Endothelial cell of umbilical vein (primary cell): ENCODE data around the gene TSPAN13. TPM values are rescaled to one million over a fixed set of nuclear protein-coding genes. Genes with fewer than 3 reads are reported as not detected.

Experiments
- BruUV-seq: library from RNA; stranded (reverse); fragments of 400-500 nt; replicated peaks from 2 replicates; lab custom pipeline; 2021; lab: Mats Ljungman, UMichigan
- CTCF ChIA-PET: fragments of 300-600, 350-600 bp; sonication (Branson Sonifier 250); formaldehyde crosslinking; loops from one replicate; lab custom pipeline; 2021; ENCODE audit warnings: antibody characterized with exemption, inconsistent platforms; lab: Charles Lee
- POLR2A ChIA-PET: fragments of 300-600, 350-600 bp; sonication (Branson Sonifier 250); formaldehyde crosslinking; loops from one replicate; lab custom pipeline; 2021; ENCODE audit warnings: antibody characterized with exemption, inconsistent platforms; lab: Charles Lee
- DNase-seq: peaks from one replicate; pipeline ENCODE4 v3.0.0-alpha.2; 2011; ENCODE audit warnings: low read depth, low spot score
- FAIRE-seq: peaks from 2 replicates; lab custom pipeline; 2011; peaks lifted over from hg19 to GRCh38; lab: Jason Lieb, UNC
- H2AFZ ChIP-seq: 2 replicates; pipeline ENCODE4 v1.6.0; 2012; ENCODE audit warnings: low read depth, low read length, control low read depth, inconsistent platforms
- H3K27ac ChIP-seq: 2 replicates; pipeline ENCODE4 v1.5.1; 2011; ENCODE audit warnings: low read depth, mild to moderate bottlenecking, control low read depth, low read length, moderate library complexity; ENCODE audit not compliant: insufficient read depth
- H3K27me3 ChIP-seq, 2 experiments: 2 replicates each; pipeline versions ENCODE4 v1.6.0 to v1.6.1; 2011; ENCODE audit warnings: low read length in 2 of 2, mixed read lengths in 1 of 2; ENCODE audit not compliant: control insufficient read depth in 2 of 2, insufficient read depth in 2 of 2
- H3K36me3 ChIP-seq, 2 experiments: 2 replicates in 1 of 2; 3 replicates in 1 of 2; pipeline ENCODE4 v1.5.1; 2011; ENCODE audit warnings: low read length in 2 of 2, mild to moderate bottlenecking in 1 of 2, moderate library complexity in 1 of 2; ENCODE audit not compliant: control insufficient read depth in 2 of 2, insufficient read depth in 2 of 2; ENCODE audit errors: extremely low read depth in 1 of 2
- H3K4me1 ChIP-seq: 3 replicates; pipeline ENCODE4 v1.5.1; 2011; ENCODE audit warnings: mild to moderate bottlenecking, low read length; ENCODE audit not compliant: control insufficient read depth, insufficient read depth; ENCODE audit errors: extremely low read depth
- H3K4me2 ChIP-seq: 2 replicates; pipeline ENCODE4 v1.6.1; 2011; ENCODE audit warnings: low read length, control low read depth, mixed read lengths; ENCODE audit not compliant: insufficient read depth
- H3K4me3 ChIP-seq, 3 experiments: fragments of 200-600 bp in 1 of 3; sonication (generic), shearing (Covaris generic) in 1 of 3; replicated peaks in 1 of 3; 2 replicates each; pipeline ENCODE4 v1.5.1; 2011 to 2016; ENCODE audit warnings: control low read depth in 3 of 3, low read length in 3 of 3, mild to moderate bottlenecking in 2 of 3, inconsistent platforms in 1 of 3, low read depth in 1 of 3, moderate library complexity in 1 of 3; ENCODE audit not compliant: insufficient read depth in 1 of 3
- H3K79me2 ChIP-seq: 2 replicates; pipeline ENCODE4 v1.6.0; 2012; ENCODE audit warnings: low read length, inconsistent platforms; ENCODE audit not compliant: control insufficient read depth, insufficient read depth
- H3K9ac ChIP-seq: replicated peaks from 2 replicates; pipeline ENCODE3; 2011; ENCODE audit warnings: low read length, control low read depth; ENCODE audit not compliant: insufficient read depth; ENCODE audit errors: extremely low read depth
- H3K9me1 ChIP-seq: replicated peaks from 3 replicates; pipeline ENCODE4 v1.6.0; 2011; ENCODE audit warnings: mild to moderate bottlenecking, low read length; ENCODE audit not compliant: control insufficient read depth, insufficient read depth; ENCODE audit errors: extremely low read depth
- H3K9me3 ChIP-seq: replicated peaks from 2 replicates; pipeline ENCODE4 v1.5.1; 2012; ENCODE audit warnings: low read length, inconsistent platforms; ENCODE audit not compliant: control insufficient read depth, insufficient read depth
- H4K20me1 ChIP-seq: replicated peaks from 2 replicates; pipeline ENCODE3; 2011; ENCODE audit warnings: mild to moderate bottlenecking, low read length; ENCODE audit not compliant: control insufficient read depth, insufficient read depth; ENCODE audit errors: extremely low read depth
- EZH2 ChIP-seq: IDR thresholded peaks from 2 replicates; pipeline ENCODE4 v1.6.1; 2012; ENCODE audit warnings: borderline replicate concordance, low read depth, mild to moderate bottlenecking, moderate library complexity, low read length, inconsistent platforms; ENCODE audit not compliant: severe bottlenecking
- FOS ChIP-seq: IDR thresholded peaks from 2 replicates; pipeline ENCODE4 v1.6.1; 2011; ENCODE audit warnings: mild to moderate bottlenecking, low read length, moderate library complexity, borderline replicate concordance; ENCODE audit not compliant: insufficient read depth
- GATA2 ChIP-seq: IDR thresholded peaks from 2 replicates; pipeline ENCODE4 v1.7.0; 2011; ENCODE audit warnings: low read depth, mild to moderate bottlenecking, moderate library complexity, mixed read lengths, low read length; ENCODE audit not compliant: insufficient read length, insufficient read depth
- JUN ChIP-seq: IDR thresholded peaks from 2 replicates; pipeline ENCODE4 v1.6.1; 2011; ENCODE audit warnings: borderline replicate concordance, low read depth; ENCODE audit not compliant: insufficient read length, insufficient read depth
- MYC ChIP-seq: IDR thresholded peaks from one replicate; pipeline ENCODE4 v1.6.1; 2011; ENCODE audit warnings: mild to moderate bottlenecking, low read depth, low read length
- POLR2A ChIP-seq: IDR thresholded peaks from 2 replicates; pipeline ENCODE4 v1.6.1; 2012; ENCODE audit warnings: low read depth, mild to moderate bottlenecking, control low read depth, low read length
- POLR2AphosphoS5 ChIP-seq: IDR thresholded peaks from 2 replicates; pipeline ENCODE4 v1.6.1; 2012; ENCODE audit warnings: low read depth, mild to moderate bottlenecking, control low read depth, low read length, moderate library complexity; ENCODE audit not compliant: insufficient read depth
- dilution Hi-C: fragments of 300-500 bp; cut with MboI; formaldehyde crosslinking; loops from one replicate; pipeline ENCODE4 v1.15.0; 2019; ENCODE audit warnings: low sequenced_read_pairs; ENCODE audit not compliant: extremely low pct_ligation_motif_present
- intact Hi-C: fragments of 100-400 bp; cut with micrococcal nuclease; formaldehyde crosslinking; loops from one replicate; pipeline ENCODE4 v1.10.0; 2022
- polyA plus RNA-seq, 4 experiments: library from polyadenylated mRNA; depleted of rRNA in 3 of 4; stranded (reverse) in 3 of 4; unstranded in 1 of 4; fragments of >200 nt; gene quantifications; 2 replicates each; pipeline versions ENCODE4 v1.2.1 to v1.2.3, GENCODE V29; 2011 to 2012; ENCODE audit warnings: missing spikeins in 1 of 4
- total RNA-seq: library from RNA; stranded (reverse); gene quantifications from 2 replicates; pipeline ENCODE4 v1.2.3, GENCODE V29; 2021
- TF ChIP-seq, protein P1 (sequence below): IDR thresholded peaks from 2 replicates; pipeline ENCODE4 v1.6.1; 2011; ENCODE audit not compliant: insufficient read depth, insufficient read length
- TF ChIP-seq, protein P2 (sequence below), 2 donors: IDR thresholded peaks; 1 replicate in 1 of 2; 2 replicates in 1 of 2; pipeline ENCODE4 v1.5.1; 2011; ENCODE audit warnings: low read length in 2 of 2, mild to moderate bottlenecking in 2 of 2, moderate library complexity in 2 of 2, control low read depth in 1 of 2, inconsistent platforms in 1 of 2, low read depth in 1 of 2; ENCODE audit not compliant: insufficient read depth in 1 of 2; ENCODE audit errors: extremely low read depth in 1 of 2

Gene TSPAN13
- total and polyA plus RNA-seq, 2 donors (not counting 3 experiments of a cell fraction or from before 2014, with no cell fraction given), result 13.3 to 33.0 TPM

DNA sequence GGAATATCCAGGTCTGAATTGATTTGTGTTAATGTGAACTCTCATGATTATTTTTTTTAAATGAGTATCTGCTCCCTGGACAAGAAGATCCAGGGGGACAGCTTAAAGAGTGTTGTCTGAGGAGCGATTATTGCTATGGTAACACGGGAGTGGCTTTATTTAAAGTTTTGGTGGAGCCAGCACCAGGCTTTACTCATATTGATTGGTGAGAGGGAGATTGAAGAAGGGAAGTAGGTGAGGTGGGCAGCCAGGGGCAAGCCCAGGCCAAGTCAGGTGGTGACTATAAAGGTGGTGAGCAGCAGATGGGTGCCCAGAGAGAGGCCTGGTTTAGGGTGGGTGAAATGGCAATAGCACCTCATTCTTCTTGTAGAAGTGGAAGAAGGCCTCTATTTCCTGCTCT, 61.4 kb downstream of the TSPAN13 start:
- DNase-seq, result no peak
- CTCF ChIA-PET, result interaction anchor here (0.7 kb wide), 1 partner anchor 16 kb away, joined by 3 read pairs; no protein-coding TSS in a partner anchor
- POLR2A ChIA-PET, result no interaction called here
- BruUV-seq, result no TSS peak
- H2AFZ ChIP-seq, result no peak overlapping the region
- H3K4me3 ChIP-seq, result no peak overlapping the region
- no peaks in the 10 kb centered on the region for H4K20me1 ChIP-seq
- H3K27ac ChIP-seq, result no peak overlapping the region
- TF ChIP-seq POLR2A (no peak), POLR2AphosphoS5 (no peak), JUN (no peak), GATA2 (no peak), EZH2 (no peak), FOS (no peak), MYC (no peak)
- TF ChIP-seq, protein P1, sequence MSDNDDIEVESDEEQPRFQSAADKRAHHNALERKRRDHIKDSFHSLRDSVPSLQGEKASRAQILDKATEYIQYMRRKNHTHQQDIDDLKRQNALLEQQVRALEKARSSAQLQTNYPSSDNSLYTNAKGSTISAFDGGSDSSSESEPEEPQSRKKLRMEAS, result no peak
- TF ChIP-seq, protein P2, sequence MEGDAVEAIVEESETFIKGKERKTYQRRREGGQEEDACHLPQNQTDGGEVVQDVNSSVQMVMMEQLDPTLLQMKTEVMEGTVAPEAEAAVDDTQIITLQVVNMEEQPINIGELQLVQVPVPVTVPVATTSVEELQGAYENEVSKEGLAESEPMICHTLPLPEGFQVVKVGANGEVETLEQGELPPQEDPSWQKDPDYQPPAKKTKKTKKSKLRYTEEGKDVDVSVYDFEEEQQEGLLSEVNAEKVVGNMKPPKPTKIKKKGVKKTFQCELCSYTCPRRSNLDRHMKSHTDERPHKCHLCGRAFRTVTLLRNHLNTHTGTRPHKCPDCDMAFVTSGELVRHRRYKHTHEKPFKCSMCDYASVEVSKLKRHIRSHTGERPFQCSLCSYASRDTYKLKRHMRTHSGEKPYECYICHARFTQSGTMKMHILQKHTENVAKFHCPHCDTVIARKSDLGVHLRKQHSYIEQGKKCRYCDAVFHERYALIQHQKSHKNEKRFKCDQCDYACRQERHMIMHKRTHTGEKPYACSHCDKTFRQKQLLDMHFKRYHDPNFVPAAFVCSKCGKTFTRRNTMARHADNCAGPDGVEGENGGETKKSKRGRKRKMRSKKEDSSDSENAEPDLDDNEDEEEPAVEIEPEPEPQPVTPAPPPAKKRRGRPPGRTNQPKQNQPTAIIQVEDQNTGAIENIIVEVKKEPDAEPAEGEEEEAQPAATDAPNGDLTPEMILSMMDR (IDR thresholded peaks at IDR 0.05; ENCODE audit: extremely low read depth in 1 of 2, insufficient read depth in 1 of 2, low read depth in 1 of 2, low read length in 2 of 2), result no peak
- intact Hi-C loops, result no loop called here
- FAIRE-seq, result no peak
- no peak overlapping the region for H3K9ac ChIP-seq
- H3K27me3 ChIP-seq, result no peaks in the 10 kb centered on the region
- no peaks in the 10 kb centered on the region for H3K9me1 ChIP-seq
- no peak overlapping the region for H3K4me2 ChIP-seq
- dilution Hi-C loops, result no loop called here
- H3K9me3 ChIP-seq, result no peaks in the 10 kb centered on the region
- H3K79me2 ChIP-seq, result no peaks in the 10 kb centered on the region
- H3K4me1 ChIP-seq, result peaks cover 7% of the 10 kb centered on the region
- H3K36me3 ChIP-seq, result no peaks in the 10 kb centered on the region
